OCI-M1 (cell line): ENCODE results near the gene BCL2L13.
"Not testable (repeated sequence)": the region's sequence is repeated elsewhere in the genome, so short reads cannot be mapped to it uniquely, and the experiment has no call there.

Experiments
- DNase-seq: peaks from one replicate; lab custom pipeline; 2025; lab: John Stamatoyannopoulos, UW

BCL2L13 gene

GRCh38 chr22:17636850-17637249 lies 1.7 kb upstream of the BCL2L13 start:
- DNase-seq = not testable (repeated sequence)

GRCh38 chr22:17637490-17638181 lies 921 bp upstream of the BCL2L13 start:
- DNase-seq = no peak

GRCh38 chr22:17638182-17638431 lies 450 bp upstream of the BCL2L13 start:
- DNase-seq = no peak

GRCh38 chr22:17639247-17639741 lies 737 bp downstream of the BCL2L13 start:
- peak; percentile 70 for DNase-seq

GRCh38 chr22:17641269-17641668 lies 2.7 kb downstream of the BCL2L13 start:
- DNase-seq = no peak

- DNase-seq = not testable (repeated sequence)
Measured at GRCh38 chr22:17642357-17642756, 3.8 kb downstream of the BCL2L13 start.

- no peak for DNase-seq
Measured at GRCh38 chr22:17647452-17647851, 8.9 kb downstream of the BCL2L13 start.

- peak; percentile 26 for DNase-seq
Measured at GRCh38 chr22:17647991-17648390, 9.4 kb downstream of the BCL2L13 start.

GRCh38 chr22:17648569-17648968 lies 10.0 kb downstream of the BCL2L13 start:
- peak; percentile 62 for DNase-seq

- DNase-seq = no peak
Measured at GRCh38 chr22:17655289-17655688, 16.7 kb downstream of the BCL2L13 start.

- DNase-seq = no peak
Measured at GRCh38 chr22:17656870-17657395, 18.4 kb downstream of the BCL2L13 start.

- DNase-seq = no peak
Measured at GRCh38 chr22:17664414-17665055, 26.0 kb downstream of the BCL2L13 start.

GRCh38 chr22:17665248-17665647 lies 26.7 kb downstream of the BCL2L13 start:
- DNase-seq = no peak

- no peak for DNase-seq
Measured at GRCh38 chr22:17665854-17666253, 27.3 kb downstream of the BCL2L13 start.

GRCh38 chr22:17671521-17672092 lies 33.0 kb downstream of the BCL2L13 start:
- DNase-seq = not testable (repeated sequence)

GRCh38 chr22:17672417-17672991 lies 33.9 kb downstream of the BCL2L13 start:
- peak; percentile 76 for DNase-seq

- no peak for DNase-seq
Measured at GRCh38 chr22:17674152-17674551, 35.6 kb downstream of the BCL2L13 start.

GRCh38 chr22:17675584-17675983 lies 37.0 kb downstream of the BCL2L13 start:
- DNase-seq = peak; percentile 40

- DNase-seq = no peak
Measured at GRCh38 chr22:17678817-17679385, 40.3 kb downstream of the BCL2L13 start.

- DNase-seq = no peak
Measured at GRCh38 chr22:17684245-17684644, 45.7 kb downstream of the BCL2L13 start.

GRCh38 chr22:17692841-17693240 lies 54.3 kb downstream of the BCL2L13 start:
- DNase-seq = no peak

- no peak for DNase-seq
Measured at GRCh38 chr22:17694193-17694592, 55.6 kb downstream of the BCL2L13 start.
